Sciatic nerve (tissue), 2 donors: ENCODE measurements around the gene ANXA5. TPM values are rescaled to one million over a fixed set of nuclear protein-coding genes. Genes with fewer than 3 reads are reported as not detected.

Source experiments
- ATAC-seq: fragments of 200-7000 bp; cut with Tn5 transposase; one replicate; pipeline ENCODE4 v1.9.1; 2020; ENCODE audit warnings: mild to moderate bottlenecking, moderate library complexity
- DNase-seq: peaks from one replicate; pipeline ENCODE4 v3.0.0-alpha.2; 2020; ENCODE audit warnings: low spot score
- intact Hi-C: fragments of 100-400 bp; cut with DNase I; formaldehyde crosslinking; loops from one replicate; pipeline ENCODE4 v1.14.2; 2022
- total RNA-seq: library from RNA; stranded (reverse); fragmentation: NEBNext Ultra II Directional; extraction: Animal tissue kit (Norgen Biotek cat#: 25700); gene quantifications from one replicate; pipeline ENCODE4 v1.2.1, GENCODE V29; 2021
- donor health status: DM: no; HTN: no; CAD: no.
- donor health status: DM: no; HTN: no; CAD: no.

ANXA5 gene
- total RNA-seq, 1 donor from 2014 or later: 280 TPM

GRCh38 chr4:121717680-121718237 lies 21.0 kb upstream of the ANXA5 start:
- DNase-seq (no peak), ATAC-seq (peak; percentile 95)
- intact Hi-C loops: no loop called here

- DNase-seq: no peak
- intact Hi-C loops: no loop called here
- ATAC-seq: no peak
Observed at GRCh38 chr4:121714548-121714947, 17.8 kb upstream of the ANXA5 start.

GRCh38 chr4:121712783-121713182 lies 16.0 kb upstream of the ANXA5 start:
- intact Hi-C loops: loop anchor here (2.0 kb wide), 1 partner anchor 18 kb away; no protein-coding TSS in a partner anchor
- DNase-seq (no peak), ATAC-seq (no peak)

GRCh38 chr4:121712001-121712651 lies 15.3 kb upstream of the ANXA5 start:
- ATAC-seq: peak; percentile 57
- DNase-seq: no peak
- intact Hi-C loops: loop anchor here (2.0 kb wide), 1 partner anchor 17 kb away; no protein-coding TSS in a partner anchor

GRCh38 chr4:121711263-121712000 lies 14.7 kb upstream of the ANXA5 start:
- intact Hi-C loops: no loop called here
- ATAC-seq (peak; percentile 99), DNase-seq (peak; percentile 89)

- intact Hi-C loops: no loop called here
- no peak for DNase-seq
- no peak for ATAC-seq
Observed at GRCh38 chr4:121709766-121710405, 13.1 kb upstream of the ANXA5 start.

- DNase-seq: no peak
- intact Hi-C loops: no loop called here
- no peak for ATAC-seq
Observed at GRCh38 chr4:121707344-121707743, 10.6 kb upstream of the ANXA5 start.

GRCh38 chr4:121706595-121707021 lies 9.8 kb upstream of the ANXA5 start:
- intact Hi-C loops: no loop called here
- DNase-seq (no peak), ATAC-seq (no peak)

- DNase-seq (no peak), ATAC-seq (no peak)
- intact Hi-C loops: no loop called here
Observed at GRCh38 chr4:121705521-121705920, 8.7 kb upstream of the ANXA5 start.

GRCh38 chr4:121702136-121702535 lies 5.4 kb upstream of the ANXA5 start:
- intact Hi-C loops: no loop called here
- ATAC-seq: no peak
- no peak for DNase-seq

GRCh38 chr4:121701263-121701662 lies 4.5 kb upstream of the ANXA5 start:
- no peak for DNase-seq
- ATAC-seq: no peak
- intact Hi-C loops: no loop called here

GRCh38 chr4:121698236-121698671 lies 1.5 kb upstream of the ANXA5 start:
- ATAC-seq (peak; percentile 23), DNase-seq (peak; percentile 70)
- intact Hi-C loops: no loop called here

- ATAC-seq (no peak), DNase-seq (no peak)
- intact Hi-C loops: no loop called here
Observed at GRCh38 chr4:121697564-121697963, 784 bp upstream of the ANXA5 start.

- peak; percentile 92 for DNase-seq
- ATAC-seq: peak; percentile 79
- intact Hi-C loops: no loop called here
Observed at GRCh38 chr4:121696170-121696580, 605 bp downstream of the ANXA5 start.

GRCh38 chr4:121693886-121694285 lies 2.9 kb downstream of the ANXA5 start:
- ATAC-seq (no peak), DNase-seq (no peak)
- intact Hi-C loops: loop anchor here (2.0 kb wide), 1 partner anchor 19 kb away; no protein-coding TSS in a partner anchor

- intact Hi-C loops: no loop called here
- DNase-seq (no peak), ATAC-seq (no peak)
Observed at GRCh38 chr4:121693450-121693849, 3.3 kb downstream of the ANXA5 start.

GRCh38 chr4:121692261-121692660 lies 4.5 kb downstream of the ANXA5 start:
- ATAC-seq (no peak), DNase-seq (no peak)
- intact Hi-C loops: no loop called here

GRCh38 chr4:121690001-121690400 lies 6.8 kb downstream of the ANXA5 start:
- no peak for ATAC-seq
- intact Hi-C loops: no loop called here
- no peak for DNase-seq

- ATAC-seq: no peak
- intact Hi-C loops: no loop called here
- no peak for DNase-seq
Observed at GRCh38 chr4:121688701-121689100, 8.1 kb downstream of the ANXA5 start.

GRCh38 chr4:121688261-121688660 lies 8.5 kb downstream of the ANXA5 start:
- intact Hi-C loops: no loop called here
- no peak for ATAC-seq

More at GRCh38 chr4:121688261-121688660, 8.5 kb downstream of the ANXA5 start:
- DNase-seq: no peak
